Panc1 (cell line): Measurements from ENCODE around the gene LAS1L.

Experiments used
- POLR2AphosphoS5 ChIP-seq: IDR thresholded peaks from 2 replicates; pipeline ENCODE4 v1.6.1; 2012; ENCODE audit warnings: mild to moderate bottlenecking, low read depth, low read length, moderate library complexity
- TF ChIP-seq, protein P1 (sequence below): fragments of 450-650 bp; IDR thresholded peaks from 2 replicates; pipeline ENCODE4 v1.5.1; 2017; ENCODE audit warnings: mild to moderate bottlenecking

DNA sequence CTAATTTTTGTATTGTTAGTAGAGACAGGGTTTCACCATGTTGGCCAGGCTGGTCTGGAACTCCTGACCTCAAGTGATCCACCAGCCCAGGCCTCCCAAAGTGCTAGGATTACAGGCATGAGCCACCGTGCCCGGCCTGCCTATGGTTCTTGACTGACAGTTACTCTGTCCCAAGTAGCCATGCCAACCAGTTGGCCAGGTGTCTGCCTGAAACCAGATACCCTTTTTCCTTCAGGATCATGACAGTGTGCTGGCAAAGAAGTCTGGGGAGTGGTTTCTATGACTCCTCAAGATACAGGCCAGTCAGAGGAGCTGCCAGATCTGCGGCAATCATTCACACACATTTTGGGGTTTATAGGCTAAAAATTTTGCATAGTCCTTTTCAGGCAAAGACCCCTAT is 1.7 kb upstream of the LAS1L start:
- TF ChIP-seq, protein P1, sequence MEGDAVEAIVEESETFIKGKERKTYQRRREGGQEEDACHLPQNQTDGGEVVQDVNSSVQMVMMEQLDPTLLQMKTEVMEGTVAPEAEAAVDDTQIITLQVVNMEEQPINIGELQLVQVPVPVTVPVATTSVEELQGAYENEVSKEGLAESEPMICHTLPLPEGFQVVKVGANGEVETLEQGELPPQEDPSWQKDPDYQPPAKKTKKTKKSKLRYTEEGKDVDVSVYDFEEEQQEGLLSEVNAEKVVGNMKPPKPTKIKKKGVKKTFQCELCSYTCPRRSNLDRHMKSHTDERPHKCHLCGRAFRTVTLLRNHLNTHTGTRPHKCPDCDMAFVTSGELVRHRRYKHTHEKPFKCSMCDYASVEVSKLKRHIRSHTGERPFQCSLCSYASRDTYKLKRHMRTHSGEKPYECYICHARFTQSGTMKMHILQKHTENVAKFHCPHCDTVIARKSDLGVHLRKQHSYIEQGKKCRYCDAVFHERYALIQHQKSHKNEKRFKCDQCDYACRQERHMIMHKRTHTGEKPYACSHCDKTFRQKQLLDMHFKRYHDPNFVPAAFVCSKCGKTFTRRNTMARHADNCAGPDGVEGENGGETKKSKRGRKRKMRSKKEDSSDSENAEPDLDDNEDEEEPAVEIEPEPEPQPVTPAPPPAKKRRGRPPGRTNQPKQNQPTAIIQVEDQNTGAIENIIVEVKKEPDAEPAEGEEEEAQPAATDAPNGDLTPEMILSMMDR = no peak
- no peak for TF ChIP-seq POLR2AphosphoS5
